GM18499 (cell line): ENCODE measurements around the gene VWA5B1.

Experiments
- ATAC-seq: cut with Tn5 transposase; IDR thresholded peaks from one replicate; pipeline ENCODE4 v1.9.1; 2021; ENCODE audit warnings: moderate number of reproducible peaks; ENCODE audit not compliant: insufficient read depth, unreplicated experiment

VWA5B1 gene

DNA sequence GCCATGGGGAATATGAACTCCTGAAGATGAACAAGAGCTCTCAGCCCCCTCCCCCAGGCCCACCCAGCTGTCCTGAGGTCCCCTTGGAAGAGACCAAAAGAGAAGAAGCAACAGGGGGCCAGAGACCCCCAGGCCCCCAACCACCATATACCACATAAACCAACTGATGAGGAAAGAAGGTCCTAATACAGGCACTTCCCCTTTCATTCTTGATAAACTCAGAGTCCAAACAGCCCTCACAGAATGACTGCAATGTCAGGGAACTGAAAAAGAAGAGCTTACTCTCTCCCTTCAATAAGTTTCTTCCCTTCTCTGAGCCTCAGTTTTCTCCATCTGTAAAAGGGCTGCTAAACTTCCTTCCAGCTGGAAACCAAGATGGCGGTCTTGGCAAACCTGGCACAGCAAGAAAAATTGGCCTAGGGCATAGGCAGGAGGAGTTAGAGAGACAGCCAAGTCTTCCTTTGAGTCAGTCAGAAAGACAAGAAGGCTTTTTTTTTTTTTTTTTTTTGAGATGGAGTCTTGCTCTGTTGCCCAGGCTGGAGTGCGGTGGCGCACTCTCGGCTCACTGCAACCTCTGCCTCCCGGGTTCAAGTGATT lies 90.5 kb downstream of the VWA5B1 start:
- no peak for ATAC-seq

DNA sequence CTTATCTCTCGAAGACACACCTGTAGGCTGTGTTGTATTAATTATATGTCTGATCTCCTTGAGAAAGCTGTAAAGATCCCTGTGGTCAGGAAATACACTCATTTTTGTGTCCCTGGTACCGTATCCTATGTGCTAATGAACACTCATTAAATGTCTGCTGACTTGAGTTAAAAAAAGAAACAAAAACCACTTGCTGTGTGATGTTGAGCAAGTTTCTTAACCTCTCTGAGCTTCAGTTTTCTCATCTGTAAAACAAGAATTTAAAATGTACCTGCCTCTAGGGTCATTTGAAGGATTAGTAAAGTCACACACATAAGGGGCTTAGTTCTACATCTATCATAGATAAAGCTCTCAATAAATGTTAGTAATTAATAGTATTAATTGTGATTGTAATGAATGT lies 91.3 kb downstream of the VWA5B1 start:
- ATAC-seq, result no peak

DNA sequence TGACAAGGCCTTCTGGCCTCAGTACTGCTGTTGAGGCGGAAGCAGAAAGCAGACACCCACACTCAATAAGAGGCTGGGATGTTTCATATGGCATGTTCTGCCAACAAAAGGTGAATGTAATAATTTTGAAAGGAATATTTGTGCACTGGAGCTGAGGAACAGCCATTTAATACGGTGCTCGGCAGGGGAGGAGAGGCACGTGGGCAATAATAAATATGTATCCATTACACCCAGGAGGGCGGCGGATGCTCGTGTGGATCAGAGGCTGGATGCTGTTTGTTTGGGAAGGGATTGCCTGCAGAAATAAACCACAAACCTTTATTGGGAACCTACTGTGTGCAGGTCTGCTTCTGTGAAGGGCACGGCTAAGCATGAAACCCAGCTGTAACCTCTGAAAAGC lies 92.0 kb downstream of the VWA5B1 start:
- ATAC-seq, result no peak

DNA sequence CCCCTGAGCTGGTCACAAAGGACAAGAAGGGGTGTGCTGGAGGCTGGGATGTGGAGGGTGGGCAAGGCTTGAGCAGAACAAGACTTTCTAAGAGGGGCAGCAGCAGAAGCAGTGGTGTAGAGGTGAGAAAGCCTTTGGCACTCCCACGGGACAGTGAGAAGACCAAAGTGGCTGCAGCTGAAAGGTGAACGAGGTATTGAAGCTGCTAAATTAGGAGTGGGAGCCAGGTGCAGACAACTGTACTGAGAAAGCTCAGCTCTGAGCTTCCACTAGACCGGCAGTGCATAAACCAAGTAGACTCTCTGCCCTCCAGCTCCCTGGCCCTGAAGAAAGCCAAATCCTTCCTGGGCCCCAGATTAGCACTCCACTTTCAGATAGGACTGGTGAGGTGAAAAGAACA lies 93.0 kb downstream of the VWA5B1 start:
- ATAC-seq, result no peak

DNA sequence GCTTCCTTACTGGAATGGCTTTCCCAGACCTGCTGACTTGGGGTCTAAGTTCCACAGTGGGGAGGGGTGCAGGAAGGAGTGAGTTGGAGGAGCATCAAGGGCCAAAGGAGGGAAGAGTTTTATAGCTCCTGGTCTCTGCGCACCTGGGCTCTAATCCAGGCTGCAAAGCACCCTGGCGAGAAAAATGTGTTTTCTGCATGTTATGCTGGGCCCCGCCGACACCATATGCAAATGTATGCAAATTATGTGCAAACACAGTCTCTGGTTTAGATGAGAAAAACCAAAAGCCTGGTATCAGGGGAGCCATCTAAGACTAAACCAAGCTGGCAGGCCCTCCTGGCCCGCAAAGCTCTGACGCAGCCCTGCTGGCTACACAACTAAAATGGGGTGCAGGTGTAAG lies 95.0 kb downstream of the VWA5B1 start:
- ATAC-seq, result no peak

DNA sequence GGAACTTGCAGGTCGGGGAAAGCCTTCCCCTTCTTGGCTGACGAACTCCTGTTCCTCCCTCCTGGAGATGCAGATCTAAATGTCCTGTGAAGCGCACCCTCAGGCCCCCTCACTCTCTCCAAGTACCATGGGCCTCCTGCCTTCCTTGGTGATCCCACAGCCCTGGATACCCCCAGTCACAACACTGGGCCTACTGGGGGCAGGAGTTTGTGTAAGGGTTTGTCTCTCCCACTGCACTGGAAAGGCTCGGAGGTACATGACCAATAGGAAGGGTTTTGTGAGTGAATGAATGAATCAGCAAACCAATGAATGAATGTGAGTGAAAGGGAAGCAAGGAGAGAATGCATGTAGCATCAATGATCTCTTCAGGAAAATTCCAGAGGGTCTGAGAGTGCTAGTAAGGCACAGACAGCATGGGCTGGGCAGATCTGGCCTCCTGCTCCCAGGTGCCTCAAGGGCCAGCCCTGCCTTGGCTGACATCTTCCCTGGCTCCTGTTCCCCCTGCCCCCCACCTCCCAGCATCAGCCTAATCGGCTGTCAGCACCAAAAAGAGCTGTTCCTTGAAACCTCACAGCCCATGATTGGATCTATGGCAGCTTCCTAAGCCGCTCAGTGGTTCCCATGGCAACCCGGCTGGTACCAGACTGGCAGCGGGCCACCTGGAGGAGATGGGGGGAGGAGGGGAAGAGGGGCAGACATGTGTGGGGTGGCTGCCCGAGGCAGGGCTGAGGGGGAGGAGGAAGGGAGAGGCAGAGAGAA lies 95.8 kb downstream of the VWA5B1 start:
- no peak for ATAC-seq

DNA sequence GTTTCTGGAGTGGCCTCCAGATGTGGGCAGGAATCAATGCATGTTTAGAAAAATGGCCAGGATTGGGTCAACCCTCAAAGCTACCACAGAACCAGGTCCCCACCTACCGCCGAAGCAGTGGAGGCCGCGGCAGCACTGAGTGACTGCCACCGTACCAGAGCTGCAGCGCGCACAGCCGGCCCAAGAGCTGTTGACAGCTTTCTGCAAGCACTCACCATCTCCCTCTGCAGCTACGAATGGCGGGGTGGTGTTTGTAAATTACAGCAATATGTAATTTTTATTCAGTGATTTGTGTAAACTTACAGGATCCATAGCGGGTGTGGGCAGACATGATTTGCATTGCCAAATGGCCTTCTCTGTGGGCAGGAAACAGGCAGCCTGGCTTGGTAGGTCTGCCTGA lies 98.9 kb downstream of the VWA5B1 start:
- no peak for ATAC-seq

DNA sequence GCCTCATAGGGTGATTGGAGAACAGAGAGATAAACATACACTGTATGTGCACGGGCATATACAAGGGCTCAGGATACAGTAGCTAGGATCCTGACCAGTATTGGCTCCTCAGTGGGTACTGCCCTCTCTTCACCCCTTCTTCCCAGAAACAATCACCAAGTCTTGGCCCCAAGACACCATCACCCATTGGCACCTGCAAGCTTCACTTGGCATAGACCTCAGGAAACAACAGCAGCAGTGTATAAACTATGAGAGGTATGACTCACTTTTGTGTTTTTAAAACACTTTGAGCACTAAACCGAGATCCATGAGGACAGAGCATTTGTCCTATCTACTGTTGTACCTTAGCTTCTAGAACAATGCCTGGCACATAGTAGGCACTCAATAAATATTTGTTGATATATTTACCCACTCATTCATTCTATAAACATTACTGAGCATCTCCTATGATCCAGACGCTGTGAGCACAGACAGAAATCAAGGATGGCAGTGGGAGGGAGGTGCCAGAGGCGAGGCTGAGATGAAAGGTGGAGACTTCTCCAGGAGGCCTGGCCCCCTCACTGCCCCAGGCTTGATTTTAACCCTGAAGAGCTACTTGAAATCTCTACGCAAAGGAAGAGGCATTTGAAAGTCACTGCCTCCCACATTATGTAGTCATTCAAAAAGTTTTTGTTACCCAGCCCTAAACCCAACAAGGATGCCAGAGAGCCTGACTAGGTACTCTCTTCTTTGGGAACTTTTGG lies 100.1 kb downstream of the VWA5B1 start:
- no peak for ATAC-seq

DNA sequence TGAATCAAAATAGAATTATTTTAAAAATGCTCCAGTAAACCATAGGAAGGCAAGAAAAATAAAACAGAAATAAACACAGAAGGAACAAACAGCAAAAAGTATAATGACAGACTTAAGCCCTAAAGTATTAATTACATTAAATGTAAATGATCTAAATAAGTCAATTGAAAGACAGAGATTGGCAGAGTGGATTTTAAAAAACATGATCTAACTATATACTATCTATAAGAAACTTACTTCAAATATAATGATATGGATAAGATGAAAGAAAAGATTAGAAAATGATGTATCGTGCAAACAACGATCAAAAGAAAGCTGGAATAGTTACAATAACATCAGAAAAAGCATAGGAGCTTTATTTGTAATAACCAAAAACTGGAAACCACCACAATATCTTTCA lies 104.6 kb downstream of the VWA5B1 start:
- no peak for ATAC-seq

DNA sequence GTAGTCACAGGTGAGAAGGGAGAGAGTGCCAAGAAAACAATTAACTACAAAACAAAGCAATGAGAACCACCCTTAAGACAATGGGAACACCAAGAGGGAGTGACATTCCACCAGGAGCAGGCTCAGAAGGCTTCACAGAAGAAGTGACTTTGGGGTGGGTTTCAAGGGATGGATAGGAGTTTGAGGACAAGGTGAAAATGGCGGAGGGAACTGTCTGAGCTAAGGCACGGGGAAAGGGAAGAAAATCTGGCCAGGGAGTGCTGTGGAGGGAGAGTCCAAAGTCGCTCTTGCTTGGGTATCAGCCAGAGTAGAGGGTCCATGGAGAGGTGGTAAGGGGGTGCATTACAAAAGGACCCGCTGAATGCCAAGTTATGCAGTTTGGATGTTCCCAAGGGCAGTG lies 108.1 kb downstream of the VWA5B1 start:
- no peak for ATAC-seq

DNA sequence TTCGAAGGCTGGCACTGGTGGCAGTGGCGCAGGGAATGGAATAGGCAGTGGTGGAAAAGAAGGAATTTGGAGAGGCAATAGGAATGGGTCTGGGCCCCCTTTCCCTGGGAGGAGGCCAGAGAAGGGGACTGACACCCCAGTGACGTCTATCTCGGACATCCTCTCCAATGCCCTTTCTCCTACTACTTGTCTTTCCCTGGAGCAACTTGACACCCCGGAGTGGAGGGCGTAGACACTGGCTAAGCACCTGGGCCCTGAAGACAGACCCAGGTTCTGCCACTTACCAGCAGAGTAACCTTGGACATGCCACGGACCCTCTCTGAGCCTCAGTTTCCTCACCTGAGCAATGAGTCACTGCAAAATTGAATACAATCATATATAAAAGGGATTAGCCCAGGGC lies 108.5 kb downstream of the VWA5B1 start:
- ATAC-seq, result no peak

DNA sequence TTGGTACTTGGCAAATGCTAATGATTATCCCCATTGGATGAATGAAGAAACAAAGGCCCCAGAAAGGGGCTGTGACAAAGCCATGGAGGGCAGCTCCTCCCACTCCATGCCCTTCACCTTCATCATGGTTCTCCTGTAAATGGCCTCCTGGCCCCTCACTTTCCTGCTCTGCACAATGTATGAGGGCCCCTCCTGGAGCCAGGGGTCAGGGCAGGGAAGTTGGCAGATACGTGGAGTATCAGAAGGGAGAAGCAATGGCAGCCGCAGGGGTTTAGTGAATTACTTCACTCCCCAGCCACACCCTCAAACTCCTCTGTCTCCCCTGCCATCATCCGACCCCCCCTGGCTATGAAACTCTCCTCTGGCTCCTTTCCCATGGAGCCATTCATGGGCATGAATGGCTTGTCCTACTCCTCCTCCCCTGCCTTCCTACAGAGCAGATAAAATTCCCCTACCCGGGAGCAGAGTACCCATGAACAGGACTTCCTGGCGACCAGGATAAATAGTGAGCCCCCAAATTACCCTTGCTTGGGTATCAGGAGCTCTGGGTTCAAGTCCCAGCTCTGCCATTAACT lies 109.0 kb downstream of the VWA5B1 start:
- no peak for ATAC-seq

DNA sequence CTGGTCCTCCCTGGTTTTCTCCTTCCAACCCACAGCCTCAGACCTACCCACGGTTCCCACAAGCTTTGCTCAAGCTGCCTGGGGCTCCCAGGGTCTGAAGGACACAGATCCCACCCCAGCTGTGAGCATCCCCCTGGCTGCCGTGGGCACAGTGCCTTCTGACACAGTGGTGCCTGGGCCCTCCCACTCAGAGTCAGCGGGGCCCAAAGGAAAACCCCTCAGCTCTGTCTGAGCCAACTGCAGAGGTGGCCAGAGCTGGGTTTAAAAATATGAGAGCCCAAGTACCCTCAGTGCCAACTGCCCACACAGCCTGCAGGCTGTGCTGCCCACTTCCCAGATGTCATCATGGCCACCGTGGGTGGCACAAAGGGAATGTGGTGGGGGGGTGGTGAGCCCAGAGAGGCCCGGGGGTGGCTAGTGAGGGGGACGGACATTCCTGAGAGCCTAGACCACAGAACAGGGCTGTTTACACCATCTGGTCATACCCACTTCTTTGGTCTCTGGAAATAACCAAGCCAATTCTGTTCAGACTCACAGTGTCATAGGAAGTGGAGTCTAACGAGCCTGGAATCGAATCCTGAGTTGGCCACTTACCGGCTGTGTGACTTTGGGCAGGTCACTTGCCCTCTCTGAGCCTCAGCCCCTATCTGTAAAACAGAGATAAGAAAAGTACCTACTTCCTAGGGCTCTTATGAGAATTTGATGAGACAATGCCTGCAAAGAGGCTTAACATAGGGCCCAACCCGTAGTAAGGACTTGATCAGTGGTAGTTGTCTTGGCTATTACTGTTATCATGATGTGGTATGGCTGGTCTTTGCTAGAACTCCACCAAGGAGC lies 109.9 kb downstream of the VWA5B1 start:
- no peak for ATAC-seq

DNA sequence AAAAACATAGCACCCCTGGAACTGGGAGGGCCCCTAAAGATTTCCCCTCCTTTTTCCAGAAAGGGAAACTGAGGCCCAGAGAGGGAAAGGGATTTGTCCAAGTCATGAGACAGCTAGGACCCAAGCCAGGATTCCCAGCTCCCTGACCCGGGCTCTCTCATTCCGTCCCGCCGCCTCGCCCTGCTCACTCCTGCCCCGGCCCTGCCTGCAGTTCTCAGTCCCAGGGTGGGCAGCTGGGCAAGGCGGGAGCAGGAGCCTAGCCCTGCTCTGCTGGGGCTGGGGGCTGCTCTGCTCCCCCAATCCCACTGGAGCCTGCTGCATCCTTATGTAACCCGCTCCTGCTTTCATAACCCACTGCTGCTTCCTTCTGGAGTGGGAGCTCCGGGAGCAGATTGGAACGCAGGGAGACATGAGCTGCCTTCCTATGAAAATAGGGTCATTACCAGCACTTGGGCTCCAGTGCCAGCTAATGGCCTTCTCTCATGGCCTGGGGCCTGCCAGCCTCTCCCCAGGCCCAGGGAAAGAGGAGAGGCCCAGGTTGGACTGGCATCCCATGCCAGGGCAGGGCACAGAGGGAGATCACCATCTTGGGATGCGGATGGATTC lies 110.8 kb downstream of the VWA5B1 start:
- no peak for ATAC-seq

DNA sequence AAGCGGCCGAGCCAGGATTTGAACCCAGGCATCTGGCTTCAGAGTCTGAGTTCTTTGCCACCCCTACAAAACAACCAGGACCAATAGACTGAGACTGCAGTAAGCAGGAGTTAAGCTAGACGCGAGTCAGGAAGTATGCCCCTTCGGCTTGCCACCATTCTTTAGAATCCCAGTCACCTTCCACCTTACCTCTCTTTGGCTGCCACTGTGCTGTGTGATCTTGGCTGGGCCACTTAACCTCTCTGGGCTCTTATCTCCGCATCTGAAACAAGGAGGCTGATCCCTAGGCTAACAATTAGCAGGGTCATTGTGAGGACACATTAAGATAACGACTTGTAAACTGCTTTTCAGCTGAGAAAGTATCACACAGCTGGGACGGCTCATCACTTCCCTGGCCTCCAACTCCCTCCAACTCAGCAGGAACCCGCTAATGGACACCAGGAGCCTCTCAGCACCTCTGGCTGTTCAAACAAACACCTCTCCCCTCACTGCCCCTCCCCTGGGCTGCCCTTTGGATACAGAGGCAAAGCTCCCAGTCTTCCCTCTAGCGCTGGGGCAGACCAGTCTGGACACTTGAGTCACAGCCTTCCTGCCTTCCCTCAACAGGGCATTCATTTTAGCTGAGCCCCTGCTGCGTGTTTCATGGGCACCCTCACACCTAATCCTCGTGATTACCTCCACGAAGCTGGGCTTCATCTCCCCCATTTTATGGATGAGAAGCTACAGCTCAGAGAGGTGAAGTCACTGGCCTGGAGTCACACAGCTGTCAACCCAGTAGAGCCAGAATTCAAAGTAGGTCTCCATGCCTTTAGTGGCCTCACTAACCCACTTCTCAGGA lies 112.1 kb downstream of the VWA5B1 start:
- ATAC-seq, result no peak

DNA sequence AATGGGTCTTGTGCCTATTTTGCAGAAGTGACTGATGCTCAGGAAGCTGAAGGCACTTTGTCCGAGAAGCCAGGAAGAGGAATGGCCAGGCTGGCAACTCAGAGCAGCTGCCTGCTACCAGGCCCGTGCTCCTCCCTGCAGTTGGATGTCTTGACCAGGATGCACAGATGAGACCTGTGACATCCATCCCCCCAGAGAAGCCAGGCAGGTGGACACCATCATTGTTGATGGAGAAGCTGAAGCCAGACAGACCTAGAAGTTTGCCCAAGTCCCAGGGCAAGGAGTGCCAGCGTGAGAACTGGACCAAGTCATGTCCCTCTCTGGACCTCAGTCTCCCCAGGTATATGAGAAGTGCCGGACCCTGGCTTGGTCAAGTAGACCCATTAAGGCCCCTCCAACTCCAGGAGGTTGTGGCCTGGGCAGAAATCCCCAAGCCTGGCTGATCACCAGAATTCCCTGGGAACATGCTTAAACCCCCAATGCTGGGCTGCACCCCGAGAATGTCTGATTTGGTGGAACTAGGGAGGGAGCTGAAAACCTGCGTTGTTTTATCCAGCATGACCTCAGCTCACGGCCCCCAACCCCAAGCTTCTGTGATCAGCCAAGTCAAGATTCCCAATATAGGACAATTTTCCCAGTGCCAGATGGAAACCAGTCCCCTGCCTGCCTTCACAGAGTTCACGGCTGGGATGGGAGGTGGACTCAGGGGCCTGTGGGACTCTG lies 112.9 kb downstream of the VWA5B1 start:
- ATAC-seq, result no peak

DNA sequence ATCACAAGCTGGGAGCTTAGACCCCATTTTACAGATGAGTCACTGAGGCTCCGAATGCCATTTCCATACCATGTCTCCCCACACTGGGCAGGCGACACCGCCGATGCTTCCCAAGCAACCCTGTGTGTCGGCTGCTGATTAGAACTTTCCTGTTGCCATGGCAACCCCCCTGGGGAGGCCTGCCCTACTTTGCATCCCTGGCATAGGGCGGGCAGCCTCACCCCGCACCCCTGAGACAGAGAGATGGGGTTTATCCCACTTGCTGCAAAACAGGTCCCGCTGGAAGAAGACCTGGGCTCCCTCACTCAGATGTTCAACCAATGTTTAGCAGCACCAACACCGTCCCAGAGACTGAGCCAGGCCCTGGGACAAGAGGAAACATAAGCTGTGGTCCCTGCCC lies 113.8 kb downstream of the VWA5B1 start:
- ATAC-seq, result no peak
